B cell (primary cell): ENCODE measurements around the gene PREP. TPM values are rescaled to one million over a fixed set of nuclear protein-coding genes. Genes with fewer than 3 reads are reported as not detected.

ENCODE experiments used
- ATAC-seq: fragments of 200-7000 bp; cut with Tn5 transposase; one replicate; pipeline ENCODE4 v1.10.0; 2021; ENCODE audit warnings: low read depth, mild to moderate bottlenecking, moderate number of reproducible peaks, moderate library complexity
- CTCF ChIA-PET: fragments of 350-600 bp; sonication (Branson Sonifier 250); formaldehyde crosslinking; loops from one replicate; lab custom pipeline; 2021; ENCODE audit warnings: antibody characterized with exemption, inconsistent platforms; lab: Charles Lee
- POLR2A ChIA-PET: fragments of 350-600 bp; sonication (Branson Sonifier 250); formaldehyde crosslinking; loops from one replicate; lab custom pipeline; 2021; ENCODE audit warnings: antibody characterized with exemption; lab: Charles Lee
- DNase-seq: peaks from one replicate; pipeline ENCODE4 v3.0.0; 2013
- H2AFZ ChIP-seq: 2 replicates; pipeline ENCODE4 v1.6.1; 2012; ENCODE audit warnings: mild to moderate bottlenecking, low read depth, low read length; ENCODE audit not compliant: insufficient read depth, poor library complexity, severe bottlenecking
- H3K27ac ChIP-seq, 2 donors: 1 replicate in 1 of 2; 2 replicates in 1 of 2; pipeline ENCODE4 v1.5.1; 2012 to 2013; ENCODE audit warnings: low read length in 2 of 2, mild to moderate bottlenecking in 2 of 2, moderate library complexity in 1 of 2
- H3K27me3 ChIP-seq, 4 experiments: fragments of 200-600 bp in 1 of 4; sonication (generic) in 1 of 4; replicated peaks in 1 of 4; 1 replicate in 2 of 4; 2 replicates in 2 of 4; pipeline versions ENCODE4 v1.6.1 to v1.7.0; 2013 to 2016; ENCODE audit warnings: low read length in 3 of 4, mild to moderate bottlenecking in 2 of 4, mixed read lengths in 1 of 4, moderate library complexity in 1 of 4; ENCODE audit not compliant: insufficient read depth in 4 of 4, control insufficient read depth in 3 of 4; ENCODE audit errors: control extremely low read depth in 1 of 4
- H3K36me3 ChIP-seq, 2 experiments: replicated peaks in 1 of 2; 1 replicate in 1 of 2; 2 replicates in 1 of 2; pipeline versions ENCODE4 v1.6.1 to v1.7.1; 2013; ENCODE audit warnings: low read length in 1 of 2; ENCODE audit not compliant: insufficient read depth in 2 of 2, control insufficient read depth in 1 of 2; ENCODE audit errors: control extremely low read depth in 1 of 2, extremely low read depth in 1 of 2
- H3K4me1 ChIP-seq, 2 donors: fragments of 200-600 bp in 1 of 2; sonication (generic) in 1 of 2; 1 replicate in 1 of 2; 2 replicates in 1 of 2; pipeline versions ENCODE4 v1.5.1 to v1.6.1; 2013 to 2017; ENCODE audit warnings: low read length in 2 of 2; ENCODE audit not compliant: control insufficient read depth in 2 of 2, insufficient read depth in 2 of 2
- H3K4me2 ChIP-seq: replicated peaks from 2 replicates; pipeline ENCODE3; 2012; ENCODE audit warnings: mild to moderate bottlenecking, low read depth, low read length; ENCODE audit not compliant: poor library complexity, severe bottlenecking
- H3K4me3 ChIP-seq, 5 experiments: fragments of 200-600 bp in 1 of 5; sonication (generic) in 1 of 5; 1 replicate in 3 of 5; 2 replicates in 2 of 5; pipeline versions ENCODE4 v1.5.1 to v1.7.0; 2011 to 2016; ENCODE audit warnings: low read length in 4 of 5, mild to moderate bottlenecking in 4 of 5, low read depth in 2 of 5, control low read depth in 1 of 5, moderate library complexity in 1 of 5; ENCODE audit not compliant: insufficient read depth in 1 of 5; ENCODE audit errors: control extremely low read depth in 1 of 5, extremely low read depth in 1 of 5
- H3K79me2 ChIP-seq: fragments of 200-600 bp; sonication (generic); one replicate; pipeline ENCODE4 v1.6.0; 2016; ENCODE audit warnings: low read length; ENCODE audit not compliant: control insufficient read depth, insufficient read depth
- H3K9ac ChIP-seq: fragments of 200-600 bp; sonication (generic); 2 replicates; pipeline ENCODE4 v1.6.1; 2017; ENCODE audit warnings: mild to moderate bottlenecking, low read length, moderate library complexity
- H3K9me3 ChIP-seq, 3 donors: one replicate each; pipeline versions ENCODE4 v1.6.1 to v1.7.1; 2013; ENCODE audit warnings: low read length in 2 of 3; ENCODE audit not compliant: control insufficient read depth in 2 of 3, insufficient read depth in 1 of 3; ENCODE audit errors: control extremely low read depth in 1 of 3
- H4K20me1 ChIP-seq: 2 replicates; pipeline ENCODE4 v1.6.0; 2012; ENCODE audit warnings: mild to moderate bottlenecking, low read length; ENCODE audit not compliant: insufficient read depth, control insufficient read depth, poor library complexity, severe bottlenecking
- H3K27ac Mint-ChIP-seq: one replicate; pipeline ENCODE4 v1.8.0; 2021; ENCODE audit warnings: mixed read lengths
- H3K27me3 Mint-ChIP-seq: one replicate; pipeline ENCODE4 v1.8.0; 2021; ENCODE audit warnings: mixed read lengths
- H3K4me1 Mint-ChIP-seq: one replicate; pipeline ENCODE4 v1.8.0; 2021; ENCODE audit warnings: mixed read lengths
- H3K4me3 Mint-ChIP-seq: one replicate; pipeline ENCODE4 v1.8.0; 2021; ENCODE audit warnings: mixed read lengths
- H3K9me3 Mint-ChIP-seq: one replicate; pipeline ENCODE4 v1.8.0; 2022; ENCODE audit warnings: mixed read lengths; ENCODE audit not compliant: insufficient read depth
- EZH2 ChIP-seq: IDR thresholded peaks from 2 replicates; pipeline ENCODE4 v1.6.1; 2012; ENCODE audit warnings: borderline replicate concordance, low read depth, mild to moderate bottlenecking, moderate library complexity, low read length; ENCODE audit not compliant: insufficient read depth, poor library complexity, severe bottlenecking
- WGBS: methylation state at CpG from one replicate; pipeline ENCODE4 v1.1.5; 2013; ENCODE audit warnings: missing lambda C conversion rate; ENCODE audit not compliant: insufficient coverage; 5-methylcytosine and 5-hydroxymethylcytosine counted together
- intact Hi-C: fragments of 100-400 bp; cut with micrococcal nuclease; formaldehyde crosslinking; loops from one replicate; pipeline ENCODE4 v1.10.0; 2022
- polyA plus RNA-seq: library from polyadenylated mRNA; depleted of rRNA; stranded (reverse); fragments of >200 nt; gene quantifications from 2 replicates; pipeline ENCODE4 v1.2.3, GENCODE V29; 2012
- total RNA-seq, 2 donors: library from RNA; stranded (reverse); fragments of 120-200 nt in 1 of 2; gene quantifications; 1 replicate in 1 of 2; 2 replicates in 1 of 2; pipeline versions ENCODE4 v1.2.3 to v1.2.4, GENCODE V29; 2013 to 2022
- TF ChIP-seq, protein P1 (sequence below): fragments of 200-600 bp; IDR thresholded peaks from one replicate; pipeline ENCODE4 v1.8.0; 2022; ENCODE audit warnings: antibody characterized with exemption, mild to moderate bottlenecking

Gene PREP
- total and polyA plus RNA-seq, 2 donors (not counting 1 experiment from before 2014, with no cell fraction given), result 12.2 to 27.0 TPM

DNA sequence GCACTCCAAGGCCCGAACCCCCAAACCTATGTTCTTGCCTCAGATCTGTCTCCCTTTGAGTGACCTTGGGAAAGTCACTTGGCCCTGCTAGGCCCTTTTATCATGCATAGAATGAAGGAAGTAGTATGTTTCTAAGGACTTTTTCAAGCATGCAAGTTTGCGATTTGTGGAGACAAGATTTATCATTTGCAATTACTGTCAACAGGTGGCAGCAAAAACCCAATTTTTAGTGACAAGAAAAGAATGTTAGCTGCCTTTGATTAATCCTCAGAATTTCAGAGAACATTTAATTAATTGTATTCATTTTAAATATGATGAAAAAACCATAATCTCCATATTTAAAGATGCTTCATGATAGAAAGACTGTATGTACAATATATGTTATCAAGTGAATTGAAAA is 28.3 kb upstream of the PREP start:
- Histone ChIP-seq H3K9ac (no peak overlapping the region), H2AFZ (no peak overlapping the region), H3K27me3 (peaks cover 0 to 7% (median 0%) of the 10 kb centered on the region in 4 experiments), H3K27ac (no peak overlapping the region), H4K20me1 (no peaks in the 10 kb centered on the region), H3K9me3 (no peaks in the 10 kb centered on the region), H3K4me3 (no peak overlapping the region), H3K4me2 (no peak overlapping the region), H3K4me1 (no peaks in the 10 kb centered on the region), H3K36me3 (no peaks in the 10 kb centered on the region), H3K79me2 (no peaks in the 10 kb centered on the region)
- intact Hi-C loops, result loop anchor here (1.0 to 5.0 kb wide), 2 partner anchors 792 to 871 kb away; no protein-coding TSS in a partner anchor
- ChIA-PET POLR2A (no interaction called here), CTCF (interaction anchor here (0.6 to 7.4 kb wide), 17 partner anchors 9 to 869 kb away, joined by 3 to 72 read pairs (median 3); no protein-coding TSS in a partner anchor)
- H3K9me3 Mint-ChIP-seq, result no peaks in the 10 kb centered on the region
- no peak overlapping the region for H3K27ac Mint-ChIP-seq
- peaks cover 8% of the 10 kb centered on the region for H3K27me3 Mint-ChIP-seq
- TF ChIP-seq, protein P1, sequence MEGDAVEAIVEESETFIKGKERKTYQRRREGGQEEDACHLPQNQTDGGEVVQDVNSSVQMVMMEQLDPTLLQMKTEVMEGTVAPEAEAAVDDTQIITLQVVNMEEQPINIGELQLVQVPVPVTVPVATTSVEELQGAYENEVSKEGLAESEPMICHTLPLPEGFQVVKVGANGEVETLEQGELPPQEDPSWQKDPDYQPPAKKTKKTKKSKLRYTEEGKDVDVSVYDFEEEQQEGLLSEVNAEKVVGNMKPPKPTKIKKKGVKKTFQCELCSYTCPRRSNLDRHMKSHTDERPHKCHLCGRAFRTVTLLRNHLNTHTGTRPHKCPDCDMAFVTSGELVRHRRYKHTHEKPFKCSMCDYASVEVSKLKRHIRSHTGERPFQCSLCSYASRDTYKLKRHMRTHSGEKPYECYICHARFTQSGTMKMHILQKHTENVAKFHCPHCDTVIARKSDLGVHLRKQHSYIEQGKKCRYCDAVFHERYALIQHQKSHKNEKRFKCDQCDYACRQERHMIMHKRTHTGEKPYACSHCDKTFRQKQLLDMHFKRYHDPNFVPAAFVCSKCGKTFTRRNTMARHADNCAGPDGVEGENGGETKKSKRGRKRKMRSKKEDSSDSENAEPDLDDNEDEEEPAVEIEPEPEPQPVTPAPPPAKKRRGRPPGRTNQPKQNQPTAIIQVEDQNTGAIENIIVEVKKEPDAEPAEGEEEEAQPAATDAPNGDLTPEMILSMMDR, result peak; percentile 66
- TF ChIP-seq EZH2, result no peak
- no peaks in the 10 kb centered on the region for H3K4me1 Mint-ChIP-seq
- no peak overlapping the region for H3K4me3 Mint-ChIP-seq
- ATAC-seq (no peak), DNase-seq (peak; percentile 52)
- whole genome bisulfite sequencing, result 67% methylated on average over 1 of the region's 2 CpGs

DNA sequence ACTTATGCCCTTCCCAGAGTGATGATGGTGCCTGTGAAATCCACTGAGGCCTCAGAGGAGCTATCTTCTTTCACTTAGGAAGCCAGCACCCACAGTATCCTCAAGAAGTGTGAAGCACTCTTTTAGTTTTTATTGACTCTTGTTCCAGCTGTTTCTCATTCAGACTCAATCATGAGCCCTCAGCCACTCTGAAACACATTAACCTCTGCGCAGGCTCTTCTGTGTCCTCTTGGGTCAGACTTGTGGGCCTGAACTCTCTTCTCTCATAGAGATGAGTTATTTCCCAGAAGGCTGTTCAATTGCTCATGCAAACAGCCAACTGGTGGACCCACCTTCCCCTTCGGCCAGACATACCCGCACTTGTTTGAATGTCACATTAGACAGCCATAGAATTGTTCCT is 27.8 kb upstream of the PREP start:
- 100% methylated on average over 1 of the region's 3 CpGs for WGBS
- no peaks in the 10 kb centered on the region for H3K9me3 Mint-ChIP-seq
- H3K27ac ChIP-seq, result no peak overlapping the region
- no peaks in the 10 kb centered on the region for H3K4me1 Mint-ChIP-seq
- no peaks in the 10 kb centered on the region for H3K36me3 ChIP-seq
- ChIA-PET POLR2A (no interaction called here), CTCF (interaction anchor here (0.7 to 7.4 kb wide), 8 partner anchors 9 to 842 kb away, joined by 3 to 72 read pairs (median 3); no protein-coding TSS in a partner anchor)
- H3K79me2 ChIP-seq, result no peaks in the 10 kb centered on the region
- ATAC-seq, result no peak
- no peak overlapping the region for H3K4me2 ChIP-seq
- no peak for TF ChIP-seq EZH2
- TF ChIP-seq, protein P1, result no peak
- H3K4me3 ChIP-seq, result no peak overlapping the region
- no peaks in the 10 kb centered on the region for H4K20me1 ChIP-seq
- no peaks in the 10 kb centered on the region for H3K9me3 ChIP-seq
- intact Hi-C loops, result loop anchor here (1.0 to 5.0 kb wide), 2 partner anchors 793 to 872 kb away; no protein-coding TSS in a partner anchor
- no peak overlapping the region for H3K4me3 Mint-ChIP-seq
- H3K27me3 ChIP-seq, result peaks cover 0 to 7% (median 0%) of the 10 kb centered on the region in 4 experiments
- no peak overlapping the region for H3K9ac ChIP-seq
- H3K4me1 ChIP-seq, result no peaks in the 10 kb centered on the region
- H2AFZ ChIP-seq, result no peak overlapping the region
- H3K27me3 Mint-ChIP-seq, result peaks cover 4% of the 10 kb centered on the region
- no peak for DNase-seq
- no peak overlapping the region for H3K27ac Mint-ChIP-seq
